HG02885 (cell line): ENCODE measurements around the gene PFDN2.

Source experiments
- ATAC-seq: cut with Tn5 transposase; IDR thresholded peaks from one replicate; pipeline ENCODE4 v1.9.1; 2021; ENCODE audit warnings: mild to moderate bottlenecking; ENCODE audit not compliant: unreplicated experiment, poor library complexity

The PFDN2 gene

GRCh38 chr1:161117759-161118581, at the start of gene PFDN2, which contains the start of gene NIT1:
PFDN2 (minus strand) TSS chr1:161118037; CDS start chr1:161118026, 11 bp downstream.
NIT1 (plus strand) TSS chr1:161118105; CDS start chr1:161118177, 72 bp downstream.
- ATAC-seq = peak; percentile 85

- no peak for ATAC-seq
Measured at GRCh38 chr1:161166669-161167548, 49.1 kb upstream of the PFDN2 start.

GRCh38 chr1:161165742-161166668, 48.2 kb upstream of the PFDN2 start, which contains the start of gene PPOX:
PPOX (plus strand) TSS chr1:161166426; CDS start chr1:161166848, 422 bp downstream.
- peak; percentile 93 for ATAC-seq

- no peak for ATAC-seq
Measured at GRCh38 chr1:161164901-161165610, 47.2 kb upstream of the PFDN2 start.

GRCh38 chr1:161163793-161164192, 46.0 kb upstream of the PFDN2 start:
- ATAC-seq = no peak

GRCh38 chr1:161162806-161163205, 45.0 kb upstream of the PFDN2 start:
- ATAC-seq = no peak

- ATAC-seq = no peak
Measured at GRCh38 chr1:161162052-161162451, 44.2 kb upstream of the PFDN2 start.

- ATAC-seq = no peak
Measured at GRCh38 chr1:161161652-161162051, 43.8 kb upstream of the PFDN2 start.

GRCh38 chr1:161160671-161161145, 42.9 kb upstream of the PFDN2 start:
- no peak for ATAC-seq

GRCh38 chr1:161159913-161160243, 42.0 kb upstream of the PFDN2 start:
- no peak for ATAC-seq

GRCh38 chr1:161159087-161159912, 41.5 kb upstream of the PFDN2 start, which contains the start of gene USP21:
USP21 (plus strand) TSS chr1:161159500; CDS start chr1:161160641, 1,141 bp downstream.
- peak; percentile 90 for ATAC-seq

GRCh38 chr1:161158316-161159010, 40.6 kb upstream of the PFDN2 start:
- ATAC-seq = no peak

- ATAC-seq = no peak
Measured at GRCh38 chr1:161157867-161158266, 40.0 kb upstream of the PFDN2 start.

GRCh38 chr1:161153682-161154337, 36.0 kb upstream of the PFDN2 start, which contains the start of gene UFC1:
UFC1 (plus strand) TSS chr1:161153978; CDS start chr1:161153998, 20 bp downstream.
- ATAC-seq = peak; percentile 94

GRCh38 chr1:161153176-161153575, 35.3 kb upstream of the PFDN2 start:
- peak; percentile 13 for ATAC-seq

- no peak for ATAC-seq
Measured at GRCh38 chr1:161145832-161146231, 28.0 kb upstream of the PFDN2 start.

- no peak for ATAC-seq
Measured at GRCh38 chr1:161140755-161141400, 23.0 kb upstream of the PFDN2 start.
